Smooth muscle cell (in vitro differentiated cells): Measurements from ENCODE around the gene IL3. TPM values are rescaled to one million over a fixed set of nuclear protein-coding genes. Genes with fewer than 3 reads are reported as not detected.

Experiments used
- DNase-seq: peaks from one replicate; lab custom pipeline; 2025; ENCODE audit not compliant: unreplicated experiment; lab: John Stamatoyannopoulos, UW
- H2AFZ ChIP-seq: fragments of 200-600 bp; sonication (generic); 2 replicates; pipeline ENCODE4 v1.6.0; 2016; ENCODE audit warnings: antibody characterized with exemption, low read depth, mild to moderate bottlenecking
- H3F3A ChIP-seq: fragments of 200-600 bp; sonication (generic); 2 replicates; pipeline ENCODE4 v1.6.0; 2017; ENCODE audit warnings: antibody characterized with exemption, low read depth
- H3K27ac ChIP-seq: fragments of 200-600 bp; sonication (generic); 2 replicates; pipeline ENCODE4 v1.5.1; 2016; ENCODE audit warnings: low read depth, mild to moderate bottlenecking
- H3K27me3 ChIP-seq: fragments of 200-600 bp; sonication (generic); 2 replicates; pipeline ENCODE4 v1.6.1; 2016; ENCODE audit warnings: low read depth, mild to moderate bottlenecking
- H3K36me3 ChIP-seq: fragments of 200-600 bp; sonication (generic); 2 replicates; pipeline ENCODE4 v1.5.1; 2016; ENCODE audit warnings: low read depth
- H3K4me1 ChIP-seq: fragments of 200-600 bp; sonication (generic); 2 replicates; pipeline ENCODE4 v1.5.1; 2016; ENCODE audit warnings: low read depth
- H3K4me2 ChIP-seq: fragments of 200-600 bp; sonication (generic); 2 replicates; pipeline ENCODE4 v1.6.0; 2016; ENCODE audit warnings: mild to moderate bottlenecking
- H3K4me3 ChIP-seq: fragments of 200-600 bp; sonication (generic); 2 replicates; pipeline ENCODE4 v1.5.1; 2016; ENCODE audit warnings: mild to moderate bottlenecking
- H3K79me2 ChIP-seq: fragments of 200-600 bp; sonication (generic); 2 replicates; pipeline ENCODE4 v1.6.0; 2016; ENCODE audit warnings: low read depth, mild to moderate bottlenecking
- H3K9ac ChIP-seq: fragments of 200-600 bp; sonication (generic); 2 replicates; pipeline ENCODE4 v1.6.0; 2016; ENCODE audit warnings: low read depth
- H3K9me3 ChIP-seq: fragments of 200-600 bp; sonication (generic); replicated peaks from 2 replicates; pipeline ENCODE4 v1.5.1; 2016; ENCODE audit warnings: low read depth
- H4K20me1 ChIP-seq: fragments of 200-600 bp; sonication (generic); 2 replicates; pipeline ENCODE4 v1.6.0; 2016; ENCODE audit warnings: low read depth
- WGBS: methylation state at CpG from one replicate; pipeline ENCODE4 v1.1.7; 2016; ENCODE audit warnings: low lambda C conversion rate; 5-methylcytosine and 5-hydroxymethylcytosine counted together
- polyA plus RNA-seq: library from polyadenylated mRNA; unstranded; fragments of >200 nt; fragmentation: Nextera tagmentation; extraction: Ambion mirVana; gene quantifications from 2 replicates; pipeline ENCODE4 v1.2.1, GENCODE V29; 2016
- total RNA-seq: library from RNA; depleted of rRNA; stranded (reverse); fragments of >200 nt; gene quantifications from 2 replicates; pipeline ENCODE4 v1.2.3, GENCODE V29; 2014
- TF ChIP-seq, protein P1 (sequence below): fragments of 200-600 bp; sonication (generic); IDR thresholded peaks from 2 replicates; pipeline ENCODE4 v1.5.1; 2017; ENCODE audit warnings: borderline replicate concordance, mild to moderate bottlenecking, antibody characterized with exemption; ENCODE audit not compliant: insufficient read depth, poor library complexity, severe bottlenecking

Gene IL3
- total and polyA plus RNA-seq, 2 experiments from 2014 or later: not detected

DNA sequence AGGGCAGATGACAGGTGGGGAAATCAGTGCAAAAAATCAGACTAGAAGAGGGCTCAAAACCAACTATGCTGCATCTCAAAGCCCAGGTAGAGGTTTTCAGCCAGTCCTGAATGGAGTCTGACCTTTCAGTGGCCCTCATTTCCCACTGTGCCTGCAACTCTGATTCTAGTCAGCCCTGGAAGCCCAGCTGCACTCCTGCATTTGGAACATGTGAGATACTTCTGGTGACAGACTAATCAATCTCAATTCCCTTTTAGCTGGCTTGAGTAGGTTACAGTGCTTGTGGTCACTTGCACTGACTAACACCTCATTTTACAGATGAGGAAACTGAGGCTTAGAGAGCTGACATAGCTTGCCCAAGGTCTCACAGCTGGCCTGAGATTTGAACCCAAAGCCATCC, 41.1 kb upstream of the IL3 start:
- Histone ChIP-seq H3K36me3 (no peaks in the 10 kb centered on the region), H3K9me3 (no peaks in the 10 kb centered on the region), H3K27me3 (peaks cover 34% of the 10 kb centered on the region), H3K9ac (no peak overlapping the region), H3F3A (no peaks in the 10 kb centered on the region), H2AFZ (no peak overlapping the region), H3K4me3 (no peak overlapping the region), H3K27ac (no peak overlapping the region), H3K4me2 (no peak overlapping the region), H3K4me1 (no peaks in the 10 kb centered on the region), H3K79me2 (no peaks in the 10 kb centered on the region), H4K20me1 (no peaks in the 10 kb centered on the region)
- DNase-seq: no peak
- TF ChIP-seq, protein P1, sequence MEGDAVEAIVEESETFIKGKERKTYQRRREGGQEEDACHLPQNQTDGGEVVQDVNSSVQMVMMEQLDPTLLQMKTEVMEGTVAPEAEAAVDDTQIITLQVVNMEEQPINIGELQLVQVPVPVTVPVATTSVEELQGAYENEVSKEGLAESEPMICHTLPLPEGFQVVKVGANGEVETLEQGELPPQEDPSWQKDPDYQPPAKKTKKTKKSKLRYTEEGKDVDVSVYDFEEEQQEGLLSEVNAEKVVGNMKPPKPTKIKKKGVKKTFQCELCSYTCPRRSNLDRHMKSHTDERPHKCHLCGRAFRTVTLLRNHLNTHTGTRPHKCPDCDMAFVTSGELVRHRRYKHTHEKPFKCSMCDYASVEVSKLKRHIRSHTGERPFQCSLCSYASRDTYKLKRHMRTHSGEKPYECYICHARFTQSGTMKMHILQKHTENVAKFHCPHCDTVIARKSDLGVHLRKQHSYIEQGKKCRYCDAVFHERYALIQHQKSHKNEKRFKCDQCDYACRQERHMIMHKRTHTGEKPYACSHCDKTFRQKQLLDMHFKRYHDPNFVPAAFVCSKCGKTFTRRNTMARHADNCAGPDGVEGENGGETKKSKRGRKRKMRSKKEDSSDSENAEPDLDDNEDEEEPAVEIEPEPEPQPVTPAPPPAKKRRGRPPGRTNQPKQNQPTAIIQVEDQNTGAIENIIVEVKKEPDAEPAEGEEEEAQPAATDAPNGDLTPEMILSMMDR: no peak

DNA sequence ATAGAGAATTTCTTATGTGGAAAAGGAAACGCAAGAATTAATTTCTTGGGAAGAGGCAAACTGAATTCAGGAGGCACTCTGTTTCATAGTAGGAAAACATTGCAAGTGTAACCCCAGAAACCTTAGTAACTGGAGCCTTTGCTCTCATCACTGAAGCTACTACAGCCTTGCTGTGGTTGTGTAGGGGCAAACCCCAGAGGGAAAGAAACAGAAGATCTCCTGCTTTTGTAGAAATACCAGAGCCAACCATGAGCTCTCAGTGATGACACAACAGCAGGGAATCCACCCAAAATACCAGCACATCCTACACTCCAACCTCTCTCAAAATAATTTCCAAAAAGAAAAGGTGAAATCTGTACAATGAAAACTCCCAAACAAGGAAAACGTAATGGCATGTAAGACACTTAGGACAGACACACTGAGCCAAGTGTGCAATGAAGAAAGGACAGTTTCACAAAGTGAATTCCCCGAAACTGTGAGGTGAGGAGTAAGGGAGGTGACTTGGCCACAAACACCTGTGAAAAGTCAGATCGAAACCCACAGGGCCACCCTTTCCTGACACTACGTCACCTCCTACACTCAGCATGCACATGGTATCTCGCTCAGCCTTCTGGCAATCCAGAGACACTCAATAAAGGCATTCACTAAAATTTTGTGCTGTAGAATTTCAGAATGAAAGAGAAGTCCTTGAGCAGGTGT, 40.4 kb upstream of the IL3 start:
- Histone ChIP-seq H3K4me1 (no peaks in the 10 kb centered on the region), H3K27ac (no peak overlapping the region), H3K9me3 (no peaks in the 10 kb centered on the region), H3K4me2 (no peak overlapping the region), H3K4me3 (no peak overlapping the region), H3K27me3 (peaks cover 27% of the 10 kb centered on the region), H3K36me3 (no peaks in the 10 kb centered on the region), H2AFZ (no peak overlapping the region), H4K20me1 (no peaks in the 10 kb centered on the region), H3K9ac (no peak overlapping the region), H3F3A (no peaks in the 10 kb centered on the region), H3K79me2 (no peaks in the 10 kb centered on the region)
- 82% methylated on average over 6 of the region's 6 CpGs for WGBS
- DNase-seq: no peak
- TF ChIP-seq, protein P1: no peak

DNA sequence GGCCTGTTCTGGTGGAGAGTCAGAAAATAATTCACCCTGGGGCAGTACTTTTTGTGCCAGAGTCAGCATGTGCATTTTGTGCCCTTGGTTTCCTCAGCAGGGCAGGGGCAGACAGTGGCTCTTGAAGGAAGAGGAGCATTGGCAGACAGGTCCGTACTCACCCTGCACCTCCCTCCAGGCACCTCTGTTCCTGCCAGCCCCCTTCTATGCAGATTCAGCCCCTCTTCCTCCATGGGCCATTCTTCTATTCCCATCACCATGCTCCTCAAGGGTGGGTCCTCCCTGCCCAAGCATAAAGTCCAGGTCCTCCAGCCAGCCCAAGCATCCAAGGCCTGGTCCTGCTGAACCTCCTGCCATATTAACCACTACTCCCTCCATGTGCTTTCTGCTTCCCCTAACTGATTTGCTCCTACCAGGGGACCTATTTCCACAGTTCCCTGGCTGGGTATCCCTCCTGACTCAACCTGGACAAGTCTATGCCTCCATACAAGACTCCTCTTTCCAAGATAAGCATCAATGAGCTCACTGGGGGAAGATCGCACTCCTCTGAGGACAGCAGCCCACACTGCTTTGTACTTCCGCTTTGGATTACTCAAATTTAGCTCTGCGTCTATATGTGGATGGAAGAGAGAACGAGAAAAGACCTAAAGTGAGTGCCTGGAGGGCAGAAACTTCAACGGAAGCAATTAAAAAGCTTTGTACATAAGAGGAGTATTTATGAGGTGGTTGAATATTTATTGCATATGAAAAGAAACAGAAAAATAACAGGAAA, 39.7 kb upstream of the IL3 start:
- 73% methylated on average over 6 of the region's 6 CpGs for WGBS
- H3K27ac ChIP-seq: no peak overlapping the region
- no peaks in the 10 kb centered on the region for H3F3A ChIP-seq
- no peaks in the 10 kb centered on the region for H3K9me3 ChIP-seq
- TF ChIP-seq, protein P1: no peak
- no peaks in the 10 kb centered on the region for H3K79me2 ChIP-seq
- H4K20me1 ChIP-seq: no peaks in the 10 kb centered on the region
- H2AFZ ChIP-seq: no peak overlapping the region
- H3K4me3 ChIP-seq: no peak overlapping the region
- H3K4me2 ChIP-seq: no peak overlapping the region
- H3K9ac ChIP-seq: no peak overlapping the region
- no peaks in the 10 kb centered on the region for H3K4me1 ChIP-seq
- no peaks in the 10 kb centered on the region for H3K36me3 ChIP-seq
- H3K27me3 ChIP-seq: peaks cover 21% of the 10 kb centered on the region
- DNase-seq: no peak

DNA sequence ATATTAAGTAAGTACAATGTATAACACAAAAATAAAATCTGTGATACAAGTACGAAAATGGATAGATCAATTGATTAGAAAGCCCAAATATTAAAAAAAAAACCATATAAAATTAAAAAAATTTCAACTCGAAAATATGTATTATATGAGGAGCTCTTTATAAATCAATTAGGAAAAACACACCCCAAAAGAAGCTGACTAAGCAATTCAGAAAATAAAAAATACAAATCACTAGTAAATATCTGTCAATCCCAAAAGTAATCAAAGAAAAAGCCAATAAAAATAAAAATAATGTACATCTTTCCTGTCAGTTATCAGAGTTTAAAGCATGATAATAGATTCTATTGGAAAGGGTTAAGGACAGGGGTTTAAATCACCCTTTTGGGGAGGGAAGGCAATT, 38.8 kb upstream of the IL3 start:
- Histone ChIP-seq H3K4me3 (no peak overlapping the region), H3K9me3 (no peaks in the 10 kb centered on the region), H3K36me3 (no peaks in the 10 kb centered on the region), H3K4me2 (no peak overlapping the region), H3K4me1 (no peaks in the 10 kb centered on the region), H4K20me1 (no peaks in the 10 kb centered on the region), H2AFZ (no peak overlapping the region), H3F3A (no peaks in the 10 kb centered on the region), H3K27me3 (peaks cover 15% of the 10 kb centered on the region), H3K27ac (no peak overlapping the region), H3K79me2 (no peaks in the 10 kb centered on the region), H3K9ac (no peak overlapping the region)
- WGBS: 75% methylated on average over 2 of the region's 2 CpGs
- no peak for DNase-seq
- TF ChIP-seq, protein P1: no peak
